Stimulated activated CD4-positive, alpha-beta T cell treated with anti-CD3 and anti-CD28 coated beads, TNF-alpha, amount 100 ng/mL, for 4 hours (primary cell): ENCODE measurements around the gene ETHE1.
"Not testable (repeated sequence)": the region's sequence is repeated elsewhere in the genome, so short reads cannot be mapped to it uniquely, and the experiment has no call there.

Experiments used
- DNase-seq, 3 experiments: peaks; one replicate each; pipeline ENCODE4 v3.0.0-alpha.2; 2020; ENCODE audit warnings: low read depth in 3 of 3

ETHE1 gene

DNA sequence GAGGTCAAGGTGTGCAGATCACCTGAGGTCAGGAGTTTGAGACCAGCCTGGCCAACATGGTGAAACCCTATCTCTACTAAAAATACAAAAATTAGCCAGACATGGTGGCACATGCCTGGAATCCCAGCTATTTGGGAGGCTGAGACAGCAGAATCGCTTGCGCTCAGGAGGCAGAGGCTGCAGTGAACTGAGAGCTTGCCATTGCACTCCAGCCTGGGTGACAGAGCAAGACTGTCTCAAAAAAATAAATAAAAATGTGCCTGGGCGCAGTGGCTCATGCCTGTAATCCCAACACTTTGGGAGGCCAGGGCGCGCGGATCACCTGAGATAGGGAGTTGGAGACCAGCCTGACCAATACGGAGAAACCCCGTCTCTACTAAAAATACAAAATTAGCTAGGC lies 3.3 kb downstream of the ETHE1 start:
- not testable (repeated sequence) for DNase-seq

DNA sequence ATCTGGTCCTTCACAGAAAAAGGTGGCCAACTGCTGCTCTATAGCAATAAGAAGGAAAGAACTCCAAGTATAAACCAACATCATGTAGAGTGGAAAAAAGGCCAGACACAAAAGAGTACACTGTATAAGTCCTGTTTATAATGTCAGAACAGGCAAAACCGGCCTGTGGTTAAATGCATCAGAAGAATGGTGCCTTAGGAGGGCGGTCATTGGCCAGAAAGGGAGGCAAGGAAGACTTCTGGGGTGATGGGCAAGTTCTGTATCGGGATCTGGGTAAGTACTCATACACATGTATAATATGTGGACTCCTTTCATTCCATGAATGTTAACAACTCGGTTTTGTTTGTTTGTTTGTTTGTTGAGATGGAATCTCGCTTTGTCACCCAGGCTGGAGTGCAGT lies 4.1 kb downstream of the ETHE1 start:
- no peak for DNase-seq

DNA sequence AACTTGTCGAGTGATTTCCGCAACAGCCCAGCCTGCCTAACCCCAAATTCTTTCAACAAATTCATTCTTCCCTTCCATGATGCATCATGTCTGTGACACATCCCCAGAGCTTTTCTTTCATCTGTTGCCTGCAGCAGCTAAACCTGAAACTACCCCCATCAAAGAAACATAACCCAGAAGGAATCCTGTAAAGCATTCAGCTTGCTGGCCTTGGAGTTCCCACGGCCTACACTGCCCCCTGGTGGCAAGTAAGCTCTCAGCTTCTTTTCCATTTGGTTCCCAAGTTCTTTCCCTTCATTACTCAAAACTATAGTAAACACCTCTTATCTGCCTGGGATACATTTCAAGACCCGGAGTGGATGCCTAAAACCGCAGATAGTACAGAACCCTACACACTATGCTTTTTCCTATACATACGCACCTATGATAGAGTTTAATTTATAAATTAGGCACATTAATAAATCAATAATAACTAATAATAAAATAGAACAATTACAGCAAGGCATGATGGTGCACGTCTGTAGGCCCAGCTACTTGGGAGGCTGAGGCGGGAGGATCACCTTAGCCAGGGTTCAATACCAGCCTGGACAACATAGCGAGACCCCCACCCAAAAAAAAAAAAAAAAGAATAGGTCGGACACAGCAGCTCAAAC lies 7.4 kb downstream of the ETHE1 start:
- DNase-seq, result peak; percentile 59 to 72 (median 64)

DNA sequence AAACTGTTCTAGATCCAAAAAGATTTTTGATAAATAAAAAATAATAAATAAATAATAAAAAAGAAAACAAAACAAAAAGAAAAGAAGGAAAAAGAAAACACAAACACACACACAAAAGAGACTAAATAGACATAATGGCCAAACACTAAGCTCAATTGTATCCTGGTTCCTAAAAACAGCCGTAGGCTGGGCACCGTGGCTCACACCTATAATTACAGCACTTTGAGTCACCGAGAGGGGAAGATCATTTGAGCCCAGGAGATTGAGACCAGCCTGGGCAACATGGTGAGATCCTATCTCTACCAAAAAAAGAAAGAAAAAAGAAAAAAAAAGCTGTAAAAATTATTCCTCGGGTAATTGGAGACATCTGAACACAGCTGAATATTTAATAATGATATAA lies 8.9 kb downstream of the ETHE1 start:
- DNase-seq, result no peak

DNA sequence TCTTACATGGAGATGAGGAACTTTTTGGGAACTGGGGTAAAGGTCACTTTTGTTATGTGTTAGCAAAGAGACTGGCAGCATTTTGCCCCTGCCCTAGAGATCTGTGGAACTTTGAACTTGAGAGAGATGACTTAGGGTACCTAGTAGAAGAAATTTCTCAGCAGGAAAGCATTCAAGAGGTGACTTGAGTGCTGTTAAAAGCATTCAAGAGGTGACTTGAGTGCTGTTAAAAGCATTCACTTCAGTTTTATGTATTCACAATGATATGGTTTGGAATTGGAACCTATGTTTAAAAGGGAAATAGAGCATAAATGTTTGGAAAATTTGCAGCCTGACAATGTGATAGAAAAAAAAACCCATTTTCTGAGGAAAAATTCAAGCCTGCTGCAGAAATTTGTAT lies 14.6 kb downstream of the ETHE1 start:
- DNase-seq, result not testable (repeated sequence)

DNA sequence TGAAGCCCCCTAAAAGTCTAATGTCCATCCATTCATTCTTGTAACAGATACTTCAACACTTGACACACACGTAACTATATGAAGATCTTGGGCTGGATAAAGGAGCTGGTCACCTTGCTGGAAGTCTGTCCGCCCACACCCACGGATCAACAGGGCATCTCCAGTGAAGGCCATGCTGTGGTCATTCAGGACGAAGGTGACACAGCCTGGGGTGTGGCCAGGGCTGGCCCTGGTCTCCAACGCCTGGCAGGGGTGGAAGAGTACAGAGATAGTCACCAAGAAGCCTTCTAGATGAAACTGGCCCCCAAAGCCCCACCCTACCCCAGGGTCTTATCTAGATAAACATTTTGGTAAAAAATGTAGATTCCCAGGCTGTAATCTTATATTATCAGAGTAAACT lies 15.7 kb downstream of the ETHE1 start:
- DNase-seq, result no peak

DNA sequence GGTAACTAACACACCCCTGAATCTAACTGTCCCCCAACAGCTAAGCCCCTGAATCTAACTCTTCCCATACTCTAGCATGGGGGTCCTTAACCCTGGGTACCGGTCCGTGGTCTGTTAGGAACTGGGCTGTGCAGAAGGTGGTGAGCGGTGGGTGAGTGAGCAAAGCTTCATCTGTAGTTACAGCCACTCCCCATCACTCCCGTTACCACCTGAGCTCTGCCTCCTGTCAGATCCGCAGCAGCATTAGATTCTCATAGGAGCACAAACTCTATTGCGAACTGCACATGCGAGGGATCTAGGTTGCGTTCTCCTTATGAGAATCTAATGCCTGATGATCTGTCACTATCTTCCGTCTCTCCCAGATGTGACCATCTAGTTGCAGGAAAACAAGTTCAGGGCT lies 16.3 kb downstream of the ETHE1 start:
- DNase-seq, result no peak

DNA sequence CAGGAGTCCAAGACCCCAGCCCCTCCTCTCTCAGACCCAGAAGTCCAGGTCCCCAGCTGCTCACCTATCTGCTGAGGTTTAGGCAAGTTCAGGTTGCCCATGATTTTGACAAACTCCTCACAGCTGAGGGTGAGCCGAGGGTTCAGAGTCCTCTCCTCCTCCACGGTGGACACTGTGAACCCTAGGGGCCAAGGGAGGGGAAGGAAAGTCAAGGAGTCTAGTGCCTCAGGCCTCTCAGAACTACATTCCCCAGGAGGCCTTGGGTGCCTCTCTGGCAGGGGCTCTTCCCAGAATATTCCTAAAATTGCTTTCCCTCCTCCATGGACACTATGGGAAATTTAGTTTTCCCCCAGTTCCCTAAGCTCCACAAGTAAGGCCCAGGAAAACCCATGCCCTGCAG lies 19.1 kb downstream of the ETHE1 start:
- no peak for DNase-seq

DNA sequence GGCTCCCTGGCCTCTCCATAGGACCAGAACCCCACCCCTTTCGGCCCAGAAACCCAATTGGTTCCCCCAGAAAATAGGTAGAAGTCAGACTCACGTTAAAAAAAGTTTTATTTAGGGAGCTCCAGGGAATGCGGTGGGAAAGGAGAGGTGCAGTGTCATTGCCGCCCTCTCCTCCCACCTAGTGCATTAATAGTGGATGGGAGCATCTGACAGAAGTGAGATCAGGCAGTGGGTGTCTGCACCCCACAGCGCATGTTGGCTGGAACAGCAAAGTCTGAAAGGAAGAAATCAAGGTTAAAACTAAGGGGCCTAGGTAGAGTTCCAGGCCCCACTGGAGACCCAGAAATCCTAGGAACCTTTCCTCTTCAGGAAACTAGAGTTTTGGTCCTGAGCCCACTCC lies 20.4 kb downstream of the ETHE1 start:
- DNase-seq, result no peak

DNA sequence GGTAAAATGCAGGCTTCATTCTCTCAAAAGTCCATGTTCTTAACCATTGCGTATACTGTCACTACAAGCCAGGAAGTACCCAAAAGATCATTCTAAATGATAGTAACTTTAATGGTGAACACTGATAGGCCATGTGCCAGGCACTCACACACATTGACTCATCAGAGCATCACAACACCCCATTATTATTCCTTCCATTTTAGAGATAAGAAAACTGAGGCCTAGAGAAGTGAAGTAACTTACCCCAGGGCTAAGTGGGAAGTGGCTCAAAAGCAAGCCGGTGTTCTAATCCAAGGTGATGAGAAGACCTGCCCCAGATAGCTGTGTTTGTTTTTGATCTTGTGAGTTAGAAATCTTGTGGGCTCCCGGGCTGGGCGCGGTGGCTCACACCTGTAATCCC lies 21.1 kb downstream of the ETHE1 start:
- no peak for DNase-seq

DNA sequence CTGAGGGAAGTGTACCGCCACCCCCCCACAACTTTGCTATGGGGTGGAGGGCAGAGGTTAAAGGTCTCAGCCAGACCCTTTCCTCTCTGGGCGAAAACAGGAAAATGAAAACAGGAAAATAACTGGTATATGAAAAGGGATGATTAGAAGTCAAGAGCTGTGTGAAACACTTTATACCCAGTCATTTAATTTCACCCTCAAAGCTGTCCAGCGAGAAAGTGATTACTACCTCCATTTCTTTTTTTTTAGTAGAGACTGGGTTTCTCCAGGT lies 21.9 kb downstream of the ETHE1 start:
- no peak for DNase-seq

DNA sequence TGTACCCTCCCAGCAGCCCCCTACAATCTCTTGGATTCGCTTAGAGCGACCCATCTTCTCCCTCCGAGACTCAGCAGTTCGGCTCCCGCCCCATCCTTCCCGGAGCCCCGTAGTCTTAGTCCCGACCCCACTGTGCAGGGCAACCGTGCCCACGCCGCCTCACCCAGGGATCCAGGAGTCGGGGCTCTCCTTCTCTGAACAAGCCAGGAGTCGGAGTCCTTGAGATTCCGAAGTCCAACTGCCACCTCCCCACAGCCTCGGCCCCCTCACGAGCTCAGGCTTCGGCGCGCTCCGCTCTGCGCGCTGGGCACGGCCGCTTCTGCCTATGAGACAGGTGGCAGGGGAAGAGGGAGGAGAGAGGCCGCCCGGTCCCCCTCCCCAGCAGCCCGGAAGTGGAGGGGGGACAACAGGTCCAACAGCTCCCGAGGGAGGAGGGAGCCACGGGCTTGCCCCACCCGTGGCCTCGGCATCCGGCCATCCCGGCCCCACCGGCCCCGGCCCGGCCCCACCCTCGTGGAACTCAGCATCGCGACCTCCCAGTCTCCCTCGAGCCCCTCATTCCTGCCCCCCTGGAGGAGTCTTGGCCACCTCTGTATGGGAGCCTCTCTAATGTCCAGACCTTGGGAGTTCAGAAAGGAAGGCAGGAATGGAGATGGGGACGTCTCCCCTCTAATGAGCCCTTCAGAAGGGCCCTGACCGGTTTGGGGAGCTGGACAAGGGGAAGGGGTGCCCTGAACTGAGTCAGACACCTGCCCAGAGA lies 22.4 kb downstream of the ETHE1 start, which contains the start of gene PHLDB3:
PHLDB3 (minus strand) TSS at position 321 of the 760 bp plus-strand sequence. CDS start 628 bp downstream, outside the sequence.
- DNase-seq, result peak in 2 of 3 experiments; percentile 22 to 31

DNA sequence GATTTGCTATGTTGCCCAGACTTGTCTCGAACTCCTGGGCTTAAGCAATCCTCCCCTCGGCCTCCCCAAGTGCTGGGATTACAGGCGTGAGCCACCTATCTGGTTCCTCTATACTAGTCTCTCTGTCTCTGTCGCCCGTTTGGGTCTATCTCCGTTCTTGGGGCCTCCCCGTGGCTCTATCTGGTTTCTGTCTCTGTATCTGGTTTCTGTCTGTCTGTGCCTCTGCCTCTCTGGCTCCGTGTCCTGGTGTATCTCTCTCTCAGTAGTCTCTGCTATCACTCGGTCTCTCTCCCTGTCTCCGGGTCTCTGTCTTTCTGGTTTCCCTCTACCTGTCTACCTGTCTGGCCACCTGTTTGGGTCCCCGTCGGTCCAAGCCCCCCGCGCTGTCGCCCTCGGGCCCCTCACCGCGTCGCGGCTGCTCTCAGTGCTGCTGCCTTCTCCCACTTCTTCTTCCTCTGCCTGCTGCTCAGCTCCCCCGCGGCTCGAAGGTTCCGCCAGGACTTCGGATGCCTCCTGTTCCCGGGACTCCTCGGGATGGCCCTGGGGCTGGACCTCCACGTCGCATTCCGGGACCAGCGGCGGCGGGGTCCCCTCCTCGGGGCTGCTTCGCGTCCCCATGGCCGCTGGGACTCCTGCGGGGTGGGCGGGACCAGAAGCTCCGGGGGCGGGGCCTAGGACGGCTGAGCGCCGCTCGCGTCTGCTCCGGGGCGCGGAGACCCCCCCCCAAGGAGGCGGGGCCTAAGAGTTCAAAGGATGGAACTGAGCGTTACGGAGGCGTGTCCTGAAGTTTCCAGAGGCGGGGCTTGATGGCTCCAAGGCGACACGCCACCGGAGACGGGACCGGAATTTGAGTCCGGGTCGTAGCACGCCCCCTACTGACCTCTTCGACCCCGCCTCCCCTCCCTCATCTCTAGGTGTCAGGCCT lies 23.2 kb downstream of the ETHE1 start:
- DNase-seq, result peak; percentile 99 to 100 (median 99)

DNA sequence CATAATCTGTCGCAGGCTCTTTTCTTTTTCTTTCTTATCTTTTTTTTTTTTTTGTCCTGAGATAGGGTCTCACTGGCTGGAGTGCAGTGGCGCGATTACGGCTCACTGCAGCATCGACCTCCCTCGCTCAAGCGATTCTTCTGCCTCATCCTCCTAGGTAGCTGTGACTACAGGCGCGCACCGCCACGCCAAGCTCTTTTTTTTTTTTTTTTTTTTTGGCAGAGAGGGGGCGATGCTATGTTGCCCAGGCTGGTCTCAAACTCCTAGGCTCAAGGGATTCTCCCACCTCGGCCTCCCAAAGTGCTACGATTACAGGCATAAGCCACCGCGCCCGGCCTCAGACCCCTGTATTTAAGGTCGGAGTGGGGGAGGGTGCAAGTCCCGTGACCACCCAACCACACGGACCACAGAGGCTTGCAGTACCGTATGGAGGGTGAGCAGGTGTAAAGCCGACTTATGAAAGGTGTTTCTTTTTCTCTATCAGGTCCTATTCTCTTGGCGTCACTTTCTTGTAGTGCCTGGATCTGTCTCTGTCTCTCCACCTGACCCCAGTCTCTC lies 24.5 kb downstream of the ETHE1 start:
- DNase-seq, result no peak

DNA sequence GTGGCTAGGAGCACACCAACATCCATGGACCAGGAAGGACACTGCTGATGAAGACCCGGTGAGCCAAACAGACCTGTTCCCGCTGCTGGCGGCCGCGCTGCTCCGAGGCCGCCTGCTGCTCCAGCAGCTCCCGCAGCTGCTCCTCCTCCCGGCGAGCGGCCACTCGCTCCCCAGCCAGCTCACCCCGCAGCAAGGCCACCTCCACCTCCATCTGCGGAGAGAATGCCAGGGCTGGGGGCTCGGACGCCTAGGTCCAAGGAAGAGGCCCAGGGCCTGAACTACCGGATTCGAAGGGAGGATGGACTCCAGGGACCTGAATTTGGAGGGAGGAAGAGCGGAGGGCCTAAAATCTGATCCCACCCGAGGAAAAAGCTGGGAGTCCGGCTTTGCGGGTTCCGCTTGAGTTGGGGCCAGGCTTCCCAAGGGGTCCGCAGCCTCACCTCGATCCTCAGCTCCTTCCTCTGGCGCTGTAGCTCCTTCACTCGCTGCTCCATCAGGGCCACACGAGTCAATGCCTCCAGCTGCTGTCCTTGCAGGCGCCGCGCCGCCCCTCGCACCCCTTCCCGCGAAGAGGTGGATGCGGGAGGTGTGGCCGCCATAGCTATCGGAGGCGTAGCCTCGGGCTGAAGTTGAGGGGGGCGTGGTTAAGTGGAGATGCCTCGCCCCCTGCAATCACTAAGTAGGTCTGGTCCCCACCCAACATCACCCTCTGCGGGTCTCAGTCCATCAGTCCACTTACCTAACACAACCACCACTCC lies 25.2 kb downstream of the ETHE1 start:
- no peak for DNase-seq

DNA sequence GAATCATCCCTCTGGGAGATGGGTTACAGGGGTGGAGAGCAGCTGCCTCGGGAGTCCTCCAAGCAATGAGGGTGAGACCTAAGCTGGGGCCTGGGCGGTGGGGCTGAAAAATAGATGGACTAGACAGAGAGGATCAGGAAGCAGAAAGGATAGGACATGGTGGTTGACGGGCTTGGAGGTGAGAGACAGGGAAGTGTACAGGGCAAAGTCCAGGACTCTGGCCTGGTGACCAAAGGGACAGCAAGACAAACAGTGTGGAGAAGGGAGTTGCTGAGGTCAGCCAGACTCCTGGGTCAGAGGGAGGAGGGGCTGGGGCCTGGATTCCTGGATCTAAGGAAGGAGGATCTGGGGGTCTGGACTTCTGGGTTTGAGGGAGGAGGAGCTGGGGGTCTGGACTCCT lies 28.0 kb downstream of the ETHE1 start:
- no peak for DNase-seq

DNA sequence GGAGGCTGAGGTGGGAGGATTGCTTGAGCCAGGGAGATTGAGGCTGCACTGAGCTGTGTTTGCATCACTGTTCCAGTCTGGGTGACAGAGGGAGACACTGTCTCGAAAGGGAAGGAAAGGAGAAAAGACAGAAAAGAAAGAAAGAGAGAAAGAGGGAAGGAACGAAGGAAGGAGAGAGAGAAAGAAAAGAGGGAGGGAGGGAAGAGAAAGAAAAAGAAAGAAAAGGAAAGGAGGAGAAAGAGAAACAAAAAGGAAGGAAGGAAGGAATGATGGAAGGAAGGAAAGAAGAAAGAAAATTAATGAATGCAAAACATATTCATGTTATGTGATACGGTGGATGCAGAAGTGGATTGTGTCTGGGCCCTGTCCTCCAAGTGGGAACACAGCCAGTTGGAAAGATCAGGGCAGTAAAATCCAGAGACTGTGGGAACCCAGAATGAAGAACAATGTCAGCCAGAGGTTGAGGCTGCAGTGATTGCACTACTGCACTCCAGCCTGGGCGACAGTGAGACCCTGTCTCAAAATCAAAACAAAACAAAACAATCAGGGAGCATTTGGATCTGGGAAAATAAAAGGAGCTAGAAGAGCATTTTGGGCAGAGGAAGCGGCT lies 28.7 kb downstream of the ETHE1 start:
- no peak for DNase-seq

DNA sequence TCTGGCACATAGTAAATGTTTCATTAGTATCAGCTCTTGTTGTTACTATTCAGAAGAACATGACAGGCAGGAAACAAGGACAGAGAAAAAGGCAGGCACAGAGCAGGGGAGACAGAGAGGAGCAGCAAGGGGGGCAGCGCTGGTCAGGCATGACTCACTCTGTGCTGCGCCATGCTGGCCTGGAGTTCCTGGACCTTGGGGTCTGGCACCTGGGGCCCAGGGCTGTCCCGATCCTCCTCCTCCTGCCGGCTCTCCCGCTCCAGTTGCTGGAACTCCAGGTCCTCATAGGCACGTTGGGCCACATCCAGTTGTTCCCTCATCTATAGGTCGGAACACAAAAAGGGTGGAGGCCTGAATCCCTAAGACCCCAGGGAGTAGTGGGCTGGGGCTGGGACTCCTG lies 30.0 kb downstream of the ETHE1 start:
- DNase-seq, result no peak

DNA sequence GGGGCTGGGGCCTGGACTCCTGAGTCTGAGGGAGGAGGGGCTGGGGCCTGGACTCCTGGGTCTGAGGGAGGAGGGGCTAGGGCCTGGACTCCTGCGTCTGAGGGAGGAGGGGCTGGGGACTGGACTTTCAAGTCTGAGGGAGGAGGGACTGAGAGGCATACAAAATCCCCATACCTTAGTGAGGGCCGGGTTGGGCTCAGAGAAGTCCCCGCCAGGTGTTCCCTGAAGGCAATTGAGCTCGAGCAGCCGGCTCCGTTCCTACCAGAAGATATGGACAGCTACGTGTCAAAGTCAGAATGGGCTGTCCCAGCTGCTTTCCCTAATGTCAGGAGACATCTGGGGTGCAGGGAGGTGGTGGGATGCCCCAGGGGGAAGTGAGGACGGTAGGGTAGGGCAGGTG lies 31.9 kb downstream of the ETHE1 start:
- no peak for DNase-seq

DNA sequence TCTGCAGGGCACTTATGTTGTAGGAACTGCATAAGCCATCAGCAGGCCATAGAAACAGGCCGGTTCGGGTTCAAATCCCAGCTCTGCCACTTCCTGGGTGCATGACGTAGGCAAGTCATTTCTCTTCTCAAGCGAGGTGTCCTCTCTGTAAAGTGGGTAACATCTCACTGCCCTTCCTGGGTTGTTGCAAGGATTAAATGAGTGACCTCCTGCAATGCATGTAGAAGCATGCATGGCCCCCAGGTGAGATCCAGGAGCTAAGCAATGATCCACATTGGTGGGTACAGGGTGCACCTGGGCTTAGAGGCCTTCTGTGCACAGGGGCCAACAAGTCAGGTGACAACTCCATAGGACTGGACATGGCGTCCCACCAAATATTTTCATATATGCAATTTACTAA lies 36.2 kb downstream of the ETHE1 start:
- DNase-seq, result no peak

DNA sequence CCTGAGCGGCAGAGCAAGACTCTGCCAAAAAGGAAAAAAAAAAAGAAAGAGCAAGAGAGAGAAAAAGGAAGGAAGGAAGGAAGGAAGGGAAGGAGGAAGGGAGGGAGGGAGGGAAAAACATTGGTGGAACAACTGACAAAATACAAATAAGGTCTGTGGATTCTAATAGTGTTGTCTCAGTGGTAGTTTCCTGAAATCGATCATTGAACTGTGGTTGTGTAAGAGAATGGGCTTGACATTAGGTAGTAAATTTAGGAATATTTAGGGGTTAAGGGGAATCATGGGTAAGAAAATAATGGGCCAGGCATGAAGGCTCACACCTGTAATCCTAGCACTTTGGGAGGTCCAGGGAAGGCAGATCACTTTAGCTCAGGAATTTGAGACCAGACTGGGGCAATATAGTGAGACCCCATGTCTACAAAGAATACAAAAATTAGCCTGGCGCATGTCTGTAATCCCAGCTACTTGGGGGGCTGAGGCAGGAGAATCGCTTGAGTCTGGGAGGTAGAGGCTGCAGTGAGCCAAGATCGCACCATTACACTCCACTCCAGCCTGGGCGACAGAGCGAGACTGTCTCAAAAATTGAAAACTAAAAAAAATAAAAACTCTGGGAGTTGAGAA lies 36.9 kb downstream of the ETHE1 start:
- DNase-seq, result no peak
